Measurements from ENCODE around the gene UBASH3B.

UBASH3B gene

GRCh38 chr11:122758339-122758738, 102.8 kb downstream of the UBASH3B start:
- no peak for DNase-seq

- no peak for DNase-seq
These were observed 103.5 kb downstream of the UBASH3B start for GRCh38 chr11:122758974-122759373.

GRCh38 chr11:122763108-122763507, 107.6 kb downstream of the UBASH3B start:
- DNase-seq = no peak

GRCh38 chr11:122764371-122765090, 109.0 kb downstream of the UBASH3B start:
- no peak for DNase-seq

GRCh38 chr11:122765487-122766131, 110.1 kb downstream of the UBASH3B start:
- DNase-seq = no peak

- no peak for DNase-seq
These were observed 113.7 kb downstream of the UBASH3B start for GRCh38 chr11:122769126-122769780.

- no peak for DNase-seq
These were observed 117.4 kb downstream of the UBASH3B start for GRCh38 chr11:122772945-122773344.

GRCh38 chr11:122773781-122774266, 118.3 kb downstream of the UBASH3B start:
- no peak for DNase-seq

GRCh38 chr11:122775675-122776271, 120.3 kb downstream of the UBASH3B start:
- DNase-seq = no peak

GRCh38 chr11:122776546-122776945, 121.0 kb downstream of the UBASH3B start:
- no peak for DNase-seq

GRCh38 chr11:122777343-122777742, 121.8 kb downstream of the UBASH3B start:
- no peak for DNase-seq

- DNase-seq = no peak
These were observed 122.6 kb downstream of the UBASH3B start for GRCh38 chr11:122778148-122778547.

GRCh38 chr11:122779047-122779629, 123.6 kb downstream of the UBASH3B start:
- no peak for DNase-seq

GRCh38 chr11:122780296-122780949, 124.9 kb downstream of the UBASH3B start:
- DNase-seq = no peak

GRCh38 chr11:122781378-122782195, 126.1 kb downstream of the UBASH3B start:
- DNase-seq = peak; percentile 74

GRCh38 chr11:122782222-122782621, 126.7 kb downstream of the UBASH3B start:
- DNase-seq = no peak

- DNase-seq = no peak
These were observed 128.9 kb downstream of the UBASH3B start for GRCh38 chr11:122784325-122784955.

GRCh38 chr11:122785031-122785541, 129.6 kb downstream of the UBASH3B start:
- no peak for DNase-seq

GRCh38 chr11:122786896-122787295, 131.4 kb downstream of the UBASH3B start:
- DNase-seq = no peak

GRCh38 chr11:122788781-122789535, 133.4 kb downstream of the UBASH3B start:
- DNase-seq = no peak
